ENCODE results near the gene KLHL25.

GRCh38 chr15:85767785-85768529 lies 26.8 kb downstream of the KLHL25 start:
- TF ChIP-seq POLR2AphosphoS5 (IDR thresholded peaks at IDR 0.05) (no peak), CTCF (IDR thresholded peaks at IDR 0.05) (no peak), POLR2A (IDR thresholded peaks at IDR 0.05) (no peak)

All from stomach (tissue), 4 donors.